KMS-11 (cell line): ENCODE data around the gene NADSYN1.

ENCODE experiments used
- H2AFZ ChIP-seq: fragments of 200-600 bp; sonication (generic); 2 replicates; pipeline ENCODE4 v1.6.1; 2016; ENCODE audit warnings: antibody characterized with exemption, mixed run types, low read depth
- H3K27ac ChIP-seq: fragments of 200-600 bp; sonication (generic); 2 replicates; pipeline ENCODE4 v1.6.1; 2016; ENCODE audit warnings: mild to moderate bottlenecking, mixed run types
- H3K27me3 ChIP-seq: fragments of 200-600 bp; sonication (generic); 2 replicates; pipeline ENCODE4 v1.6.1; 2017; ENCODE audit warnings: mild to moderate bottlenecking, low read depth, mixed run types, moderate library complexity; ENCODE audit not compliant: insufficient read depth
- H3K36me3 ChIP-seq: fragments of 200-600 bp; sonication (generic); 2 replicates; pipeline ENCODE4 v1.6.1; 2017; ENCODE audit warnings: mild to moderate bottlenecking, mixed run types; ENCODE audit not compliant: insufficient read depth
- H3K4me1 ChIP-seq: fragments of 200-600 bp; sonication (generic); 2 replicates; pipeline ENCODE4 v1.6.1; 2016; ENCODE audit warnings: mild to moderate bottlenecking, low read depth, mixed run types; ENCODE audit not compliant: poor library complexity, severe bottlenecking
- H3K4me2 ChIP-seq: fragments of 200-600 bp; sonication (generic); 2 replicates; pipeline ENCODE4 v1.7.0; 2016; ENCODE audit warnings: mild to moderate bottlenecking, mixed run types
- H3K4me3 ChIP-seq: fragments of 200-600 bp; sonication (generic); IDR thresholded peaks from 2 replicates; pipeline ENCODE4 v1.6.1; 2017; ENCODE audit warnings: low read depth, low read length, mixed read lengths; ENCODE audit not compliant: insufficient read depth
- H3K79me2 ChIP-seq: fragments of 200-600 bp; sonication (generic); 2 replicates; pipeline ENCODE4 v1.6.1; 2016; ENCODE audit warnings: low read depth, mixed run types; ENCODE audit not compliant: insufficient read depth
- H3K9ac ChIP-seq: fragments of 200-600 bp; sonication (generic); 2 replicates; pipeline ENCODE4 v1.6.1; 2016; ENCODE audit warnings: mild to moderate bottlenecking, mixed run types
- H4K20me1 ChIP-seq: fragments of 200-600 bp; sonication (generic); 2 replicates; pipeline ENCODE4 v1.6.1; 2016; ENCODE audit warnings: mild to moderate bottlenecking, mixed run types; ENCODE audit not compliant: insufficient read depth
- TF ChIP-seq, protein P1 (sequence below): fragments of 200-600 bp; sonication (generic); conservative IDR thresholded peaks from 2 replicates; pipeline ENCODE4 v1.6.1; 2017; ENCODE audit warnings: low read depth, mild to moderate bottlenecking, antibody characterized with exemption, low read length, moderate library complexity, mixed read lengths

Gene NADSYN1

DNA sequence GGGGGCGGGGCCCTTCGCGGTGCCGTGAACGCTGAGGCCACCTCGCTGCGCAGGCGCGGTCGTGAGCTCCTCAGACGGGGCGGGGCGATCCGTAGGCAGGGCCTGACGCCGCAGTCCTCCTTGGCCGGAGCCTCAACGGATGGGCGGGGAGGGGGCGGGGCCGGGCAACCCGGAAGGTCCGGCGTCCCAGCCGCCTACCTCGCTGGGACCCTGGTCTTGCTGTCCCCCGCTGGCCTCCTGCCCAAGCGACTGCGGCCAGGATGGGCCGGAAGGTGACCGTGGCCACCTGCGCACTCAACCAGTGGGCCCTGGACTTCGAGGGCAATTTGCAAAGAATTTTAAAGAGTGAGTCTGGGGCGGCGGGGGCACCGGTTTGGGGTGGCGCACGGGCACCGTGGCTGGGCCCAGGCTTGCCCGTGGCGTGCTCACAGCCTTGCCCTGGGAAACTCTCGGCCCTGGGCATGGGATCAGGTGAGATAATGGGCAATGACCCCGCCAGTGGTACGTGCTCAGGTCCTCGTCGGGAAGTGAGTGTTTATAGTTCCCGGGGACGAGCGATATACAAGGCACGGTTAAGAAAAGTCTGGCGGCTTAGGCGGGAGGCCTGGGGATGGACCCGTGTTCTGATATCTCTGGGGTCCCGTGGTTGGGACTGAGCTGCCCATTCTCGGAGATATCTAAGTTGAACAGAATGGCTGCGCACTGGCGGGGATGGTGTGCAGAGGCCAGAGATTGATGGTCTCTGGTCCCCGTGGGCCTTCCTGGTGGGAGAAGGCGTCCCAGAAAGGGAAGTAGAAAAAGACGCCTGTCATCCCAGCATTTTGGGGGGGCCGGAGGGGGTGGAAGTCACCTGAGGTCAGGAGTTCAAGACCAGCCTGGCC lies at the start of gene NADSYN1:
Gene NADSYN1 (plus strand): TSS at position 167 of the 881 bp plus-strand sequence. CDS start 94 bp downstream, at position 261.
- Histone ChIP-seq H3K4me1 (peaks cover 6% of the 10 kb centered on the region), H3K4me3 (no peak within 1 kb of the TSS), H2AFZ (peak within 1 kb of the TSS; percentile 66; the same call in 1 of the 2 replicates), H3K9ac (peak within 1 kb of the TSS; percentile 46; the same call in 1 of the 2 replicates), H3K27me3 (no peaks in the 10 kb centered on the region), H3K27ac (no peak within 1 kb of the TSS), H3K36me3 (no peaks in the 10 kb centered on the region; the same call in 1 of the 2 replicates), H3K79me2 (peaks cover 15% of the 10 kb centered on the region; the same call in 1 of the 2 replicates), H3K4me2 (peak within 1 kb of the TSS; percentile 50), H4K20me1 (no peaks in the 10 kb centered on the region)
- TF ChIP-seq, protein P1, sequence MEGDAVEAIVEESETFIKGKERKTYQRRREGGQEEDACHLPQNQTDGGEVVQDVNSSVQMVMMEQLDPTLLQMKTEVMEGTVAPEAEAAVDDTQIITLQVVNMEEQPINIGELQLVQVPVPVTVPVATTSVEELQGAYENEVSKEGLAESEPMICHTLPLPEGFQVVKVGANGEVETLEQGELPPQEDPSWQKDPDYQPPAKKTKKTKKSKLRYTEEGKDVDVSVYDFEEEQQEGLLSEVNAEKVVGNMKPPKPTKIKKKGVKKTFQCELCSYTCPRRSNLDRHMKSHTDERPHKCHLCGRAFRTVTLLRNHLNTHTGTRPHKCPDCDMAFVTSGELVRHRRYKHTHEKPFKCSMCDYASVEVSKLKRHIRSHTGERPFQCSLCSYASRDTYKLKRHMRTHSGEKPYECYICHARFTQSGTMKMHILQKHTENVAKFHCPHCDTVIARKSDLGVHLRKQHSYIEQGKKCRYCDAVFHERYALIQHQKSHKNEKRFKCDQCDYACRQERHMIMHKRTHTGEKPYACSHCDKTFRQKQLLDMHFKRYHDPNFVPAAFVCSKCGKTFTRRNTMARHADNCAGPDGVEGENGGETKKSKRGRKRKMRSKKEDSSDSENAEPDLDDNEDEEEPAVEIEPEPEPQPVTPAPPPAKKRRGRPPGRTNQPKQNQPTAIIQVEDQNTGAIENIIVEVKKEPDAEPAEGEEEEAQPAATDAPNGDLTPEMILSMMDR, result no peak

DNA sequence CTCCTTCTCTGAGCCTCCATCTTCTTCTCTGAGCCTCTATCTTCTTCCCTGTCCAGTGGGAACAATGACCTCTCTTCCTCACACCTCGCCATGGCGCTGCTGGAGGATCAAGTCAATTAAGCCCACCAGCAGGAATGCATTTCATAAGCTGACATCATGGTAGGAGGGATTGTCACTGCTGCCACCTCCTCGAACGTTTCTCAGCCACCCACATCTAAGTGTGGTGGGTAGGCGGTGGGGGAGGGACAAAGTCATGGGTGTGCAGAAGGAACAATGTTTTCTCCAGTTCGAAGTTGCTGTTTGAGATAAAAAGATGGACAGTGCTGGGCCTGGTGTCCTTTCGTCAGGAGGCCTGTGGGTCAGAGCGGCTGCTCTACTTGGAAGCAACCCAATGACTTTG lies 48.8 kb upstream of the NADSYN1 start:
- Histone ChIP-seq H3K4me1 (peaks cover 7% of the 10 kb centered on the region), H3K4me3 (no peak overlapping the region), H3K27ac (no peak overlapping the region), H3K36me3 (no peaks in the 10 kb centered on the region), H2AFZ (no peak overlapping the region), H3K9ac (no peak overlapping the region), H4K20me1 (no peaks in the 10 kb centered on the region), H3K79me2 (no peaks in the 10 kb centered on the region), H3K27me3 (no peaks in the 10 kb centered on the region), H3K4me2 (no peak overlapping the region)
- TF ChIP-seq, protein P1, result no peak

DNA sequence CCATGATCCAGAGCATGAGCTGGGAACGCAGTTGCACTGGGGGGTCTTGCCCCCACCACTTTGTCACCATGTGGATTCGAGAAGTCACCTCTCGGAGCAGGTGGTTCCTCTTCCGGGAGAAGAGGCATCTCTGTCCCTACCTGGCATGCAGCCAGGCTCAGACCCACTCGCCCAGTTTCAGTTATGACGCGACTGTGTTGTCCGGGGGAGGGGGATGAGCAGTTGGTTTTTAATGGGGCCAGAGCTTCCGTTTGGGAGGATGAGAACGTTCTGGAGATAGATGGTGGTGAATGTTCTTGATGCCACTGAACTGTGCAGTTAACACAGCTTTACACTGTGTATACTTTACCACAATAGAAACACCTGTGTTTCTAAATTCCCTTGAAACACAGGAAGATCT lies 46.3 kb upstream of the NADSYN1 start:
- no peaks in the 10 kb centered on the region for H4K20me1 ChIP-seq
- no peaks in the 10 kb centered on the region for H3K27me3 ChIP-seq
- no peak overlapping the region for H3K27ac ChIP-seq
- H2AFZ ChIP-seq, result no peak overlapping the region
- TF ChIP-seq, protein P1, result no peak
- no peaks in the 10 kb centered on the region for H3K79me2 ChIP-seq
- peaks cover 7% of the 10 kb centered on the region for H3K4me1 ChIP-seq
- no peaks in the 10 kb centered on the region for H3K36me3 ChIP-seq
- H3K9ac ChIP-seq, result no peak overlapping the region
- H3K4me3 ChIP-seq, result no peak overlapping the region
- H3K4me2 ChIP-seq, result no peak overlapping the region

DNA sequence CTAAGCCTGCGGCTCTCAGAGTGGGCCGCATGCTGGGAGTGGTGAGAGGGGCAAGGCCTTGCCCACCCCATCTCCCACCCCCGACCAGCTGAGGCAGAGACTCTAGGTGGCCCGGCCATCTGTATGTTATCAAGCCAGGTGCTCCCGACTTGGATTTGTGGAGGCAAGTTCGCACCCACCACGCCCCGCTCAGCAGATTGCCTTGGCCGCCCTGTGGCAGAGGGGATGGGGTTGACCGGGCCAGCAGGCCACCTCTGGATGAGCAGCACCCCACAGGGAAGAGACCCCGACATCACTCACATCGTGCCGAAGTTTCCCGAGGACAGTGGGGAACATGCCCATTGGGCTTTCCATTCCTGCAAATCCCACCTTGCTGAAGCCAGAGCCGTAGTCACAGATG lies 45.6 kb upstream of the NADSYN1 start:
- no peak overlapping the region for H3K4me3 ChIP-seq
- no peaks in the 10 kb centered on the region for H3K36me3 ChIP-seq
- H2AFZ ChIP-seq, result no peak overlapping the region
- H3K9ac ChIP-seq, result no peak overlapping the region
- peaks cover 7% of the 10 kb centered on the region for H3K4me1 ChIP-seq
- H3K4me2 ChIP-seq, result no peak overlapping the region
- no peaks in the 10 kb centered on the region for H4K20me1 ChIP-seq
- TF ChIP-seq, protein P1, result no peak
- H3K27me3 ChIP-seq, result no peaks in the 10 kb centered on the region
- no peak overlapping the region for H3K27ac ChIP-seq
- no peaks in the 10 kb centered on the region for H3K79me2 ChIP-seq
